ENCODE data around the gene RBBP4.
"Not testable (repeated sequence)": the region's sequence is repeated elsewhere in the genome, so short reads cannot be mapped to it uniquely, and the experiment has no call there.

Gene RBBP4

DNA sequence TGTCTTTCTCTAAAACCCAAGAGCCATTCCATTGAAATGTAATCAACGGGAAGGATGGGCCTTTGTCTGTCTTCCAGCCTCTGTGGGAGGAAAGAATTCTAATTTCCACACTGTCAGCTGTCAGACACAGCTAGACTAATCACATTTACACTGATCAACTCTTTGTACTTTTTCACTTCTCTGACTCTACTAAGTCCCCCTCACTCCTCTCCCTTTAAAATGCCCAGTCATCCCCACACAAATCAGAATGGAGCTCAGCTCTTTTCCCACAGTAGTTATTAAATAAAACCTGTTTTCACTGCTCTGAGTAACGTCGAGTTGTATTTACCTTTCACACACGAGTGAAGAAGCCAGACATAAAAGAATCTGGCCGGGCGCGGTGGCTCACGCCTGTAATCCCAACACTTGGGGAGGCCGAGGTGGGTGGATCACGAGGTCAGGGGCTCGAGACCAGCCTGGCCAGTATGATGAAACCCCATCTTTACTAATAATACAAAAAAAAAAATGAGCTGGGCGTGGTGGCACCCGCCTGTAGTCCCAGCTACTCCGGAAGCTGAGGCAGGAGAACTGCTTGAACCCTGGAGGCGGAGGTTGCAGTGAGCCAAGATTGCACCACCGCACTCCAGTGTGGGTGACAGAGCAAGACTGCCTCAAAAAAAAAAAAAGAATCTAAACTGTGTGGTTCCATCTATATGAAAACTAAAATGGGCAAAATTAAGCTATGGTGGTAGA is 13.9 kb upstream of the RBBP4 start:
- in situ Hi-C loops (cut with MboI; ENCODE audit: low sequenced_read_pairs), result no loop called here

GRCh38 chr1:32639489-32640075 is 11.4 kb upstream of the RBBP4 start:
- in situ Hi-C loops (cut with MboI; ENCODE audit: low sequenced_read_pairs), result no loop called here

DNA sequence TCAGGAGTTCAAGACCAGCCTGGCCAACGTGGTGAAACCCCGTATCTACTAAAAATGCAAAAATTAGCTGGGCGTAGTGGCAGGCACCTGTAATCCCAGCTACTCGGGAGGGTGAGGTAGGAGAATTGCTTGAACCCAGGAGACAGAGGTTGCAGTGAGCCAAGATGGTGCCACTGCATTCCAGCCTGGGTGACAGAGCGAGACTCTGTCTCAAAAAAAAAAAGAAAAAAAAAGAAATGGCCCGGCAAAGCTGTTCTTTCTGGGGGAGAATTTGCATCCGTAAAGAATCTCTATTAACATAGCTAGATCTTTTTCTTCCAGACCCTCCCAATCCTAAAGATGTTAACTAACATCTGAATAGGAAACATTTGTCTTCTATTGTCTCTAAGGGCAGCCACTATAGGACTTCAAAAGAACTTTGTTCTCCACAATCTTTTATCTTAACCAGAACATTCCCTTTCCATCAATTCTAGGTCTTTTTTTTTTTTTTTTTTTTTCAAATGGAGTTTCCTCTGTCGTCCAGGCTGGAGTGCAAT is 8.6 kb upstream of the RBBP4 start:
- in situ Hi-C loops (cut with MboI; ENCODE audit: low sequenced_read_pairs), result not testable (repeated sequence)

GRCh38 chr1:32644426-32644825 is 6.6 kb upstream of the RBBP4 start:
- in situ Hi-C loops (cut with MboI; ENCODE audit: low sequenced_read_pairs), result no loop called here

GRCh38 chr1:32647308-32648134 is 3.5 kb upstream of the RBBP4 start:
- in situ Hi-C loops (cut with MboI; ENCODE audit: low sequenced_read_pairs), result no loop called here

- in situ Hi-C loops (cut with MboI; ENCODE audit: low sequenced_read_pairs), result no loop called here
Measured at GRCh38 chr1:32650248-32650751, 708 bp upstream of the RBBP4 start, which contains the start of gene ZBTB8OS. Gene ZBTB8OS (minus strand): TSS chr1:32650550. CDS start chr1:32650529, 21 bp downstream.

DNA sequence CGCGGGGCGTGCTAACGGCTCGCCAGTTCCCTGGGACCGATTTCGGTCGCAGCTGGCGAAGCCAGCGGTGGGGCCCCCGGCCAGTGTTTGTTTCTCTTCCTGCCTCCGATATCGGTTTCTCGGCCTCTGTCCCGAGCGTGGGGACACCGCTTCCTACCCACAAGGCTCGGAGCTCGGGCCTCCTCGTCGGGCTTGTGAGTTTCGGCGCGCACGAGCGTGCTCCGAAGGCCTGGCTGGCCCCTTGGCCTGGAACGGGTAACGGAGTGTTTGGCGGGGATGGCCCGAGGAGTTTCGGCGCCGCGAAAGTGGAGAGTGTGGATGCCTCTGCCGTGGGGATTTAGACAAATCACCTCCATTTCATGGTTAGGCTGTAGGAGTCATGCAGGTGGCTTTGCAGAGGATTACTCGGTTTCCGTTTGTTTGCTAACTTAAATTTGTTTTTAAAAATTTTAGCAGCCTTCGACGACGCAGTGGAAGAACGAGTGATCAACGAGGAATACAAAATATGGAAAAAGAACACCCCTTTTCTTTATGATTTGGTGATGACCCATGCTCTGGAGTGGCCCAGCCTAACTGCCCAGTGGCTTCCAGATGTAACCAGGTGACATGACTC is 559 bp downstream of the RBBP4 start:
- in situ Hi-C loops (cut with MboI; ENCODE audit: low sequenced_read_pairs), result no loop called here

DNA sequence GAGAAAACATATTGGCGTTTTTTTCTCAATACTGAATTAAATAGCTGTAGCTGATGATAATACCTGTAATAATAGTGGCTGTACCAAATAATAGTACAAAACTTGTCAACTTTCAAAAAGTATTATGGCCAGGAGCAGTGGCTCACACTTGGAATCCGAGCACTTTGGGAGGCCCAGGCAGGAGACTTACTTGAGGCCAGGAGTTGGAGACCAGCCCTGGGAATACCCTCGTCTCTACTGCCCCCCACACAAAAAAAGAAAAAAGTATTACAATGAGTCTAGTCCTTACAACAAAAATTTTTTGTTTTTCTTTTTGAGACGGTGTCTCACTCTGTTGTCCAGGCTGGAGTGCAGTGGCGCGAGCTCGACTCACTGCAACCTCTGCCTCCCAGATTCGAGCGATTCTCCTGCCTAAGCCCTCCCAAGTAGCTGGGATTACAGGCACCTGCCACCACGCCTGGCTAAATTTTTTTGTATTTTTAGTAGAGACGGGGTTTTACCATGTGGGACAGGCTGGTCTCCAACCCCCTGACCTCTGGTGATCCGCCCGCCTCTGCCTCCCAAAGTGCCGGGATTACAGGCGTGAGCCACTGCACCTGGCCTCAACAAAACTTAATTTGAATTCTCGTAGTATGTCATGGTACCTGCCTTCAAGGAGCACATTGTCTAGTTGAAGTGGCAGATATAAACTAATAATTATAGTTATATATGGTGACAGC is 1.4 kb downstream of the RBBP4 start:
- in situ Hi-C loops (cut with MboI; ENCODE audit: low sequenced_read_pairs), result no loop called here

DNA sequence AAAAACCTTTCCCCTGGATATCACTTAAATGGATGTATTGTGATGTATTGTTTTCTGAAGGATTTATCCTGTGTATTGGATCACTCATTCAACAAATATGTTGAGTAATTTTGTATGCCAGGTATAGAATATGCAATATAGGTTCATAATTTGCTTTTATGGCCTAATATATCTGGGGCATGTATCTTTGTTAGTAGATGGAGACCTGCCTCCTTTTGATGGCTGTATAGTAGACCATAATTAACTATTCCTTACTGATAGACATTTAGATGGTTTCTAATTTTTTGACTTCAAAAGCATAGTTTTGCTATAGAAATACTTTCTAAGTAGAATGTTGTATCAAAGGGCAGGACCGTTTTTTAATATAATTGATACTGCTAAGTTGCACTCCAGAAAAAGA is 8.6 kb downstream of the RBBP4 start:
- in situ Hi-C loops (cut with MboI; ENCODE audit: low sequenced_read_pairs), result no loop called here

- in situ Hi-C loops (cut with MboI; ENCODE audit: low sequenced_read_pairs), result no loop called here
Measured at GRCh38 chr1:32665915-32666314, 14.9 kb downstream of the RBBP4 start.

GRCh38 chr1:32666901-32667566 is 16.0 kb downstream of the RBBP4 start:
- in situ Hi-C loops (cut with MboI; ENCODE audit: low sequenced_read_pairs), result no loop called here

GRCh38 chr1:32668716-32669115 is 17.7 kb downstream of the RBBP4 start:
- in situ Hi-C loops (cut with MboI; ENCODE audit: low sequenced_read_pairs), result not testable (repeated sequence)

- in situ Hi-C loops (cut with MboI; ENCODE audit: low sequenced_read_pairs), result no loop called here
Measured at GRCh38 chr1:32676945-32677344, 25.9 kb downstream of the RBBP4 start.

DNA sequence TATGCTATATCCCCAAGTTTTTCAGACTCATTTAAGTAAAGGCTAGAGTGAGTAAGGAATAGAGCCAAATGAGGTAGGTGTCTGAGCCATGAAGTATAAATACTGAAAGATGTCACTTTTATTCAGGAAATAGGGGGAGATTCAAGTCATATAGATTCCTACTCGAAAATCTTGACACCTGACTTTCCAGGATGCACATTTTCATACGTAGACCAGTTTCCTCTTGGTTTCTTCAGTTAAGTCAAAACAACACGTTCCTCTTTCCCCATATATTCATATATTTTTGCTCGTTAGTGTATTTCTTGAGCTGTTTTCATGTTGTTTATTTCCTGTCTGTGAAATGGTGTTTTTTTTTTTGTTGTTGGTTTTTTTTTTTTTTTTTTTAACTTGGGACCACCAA is 29.0 kb downstream of the RBBP4 start:
- in situ Hi-C loops (cut with MboI; ENCODE audit: low sequenced_read_pairs), result not testable (repeated sequence)

GRCh38 chr1:32680642-32681041 is 29.6 kb downstream of the RBBP4 start:
- in situ Hi-C loops (cut with MboI; ENCODE audit: low sequenced_read_pairs), result no loop called here

DNA sequence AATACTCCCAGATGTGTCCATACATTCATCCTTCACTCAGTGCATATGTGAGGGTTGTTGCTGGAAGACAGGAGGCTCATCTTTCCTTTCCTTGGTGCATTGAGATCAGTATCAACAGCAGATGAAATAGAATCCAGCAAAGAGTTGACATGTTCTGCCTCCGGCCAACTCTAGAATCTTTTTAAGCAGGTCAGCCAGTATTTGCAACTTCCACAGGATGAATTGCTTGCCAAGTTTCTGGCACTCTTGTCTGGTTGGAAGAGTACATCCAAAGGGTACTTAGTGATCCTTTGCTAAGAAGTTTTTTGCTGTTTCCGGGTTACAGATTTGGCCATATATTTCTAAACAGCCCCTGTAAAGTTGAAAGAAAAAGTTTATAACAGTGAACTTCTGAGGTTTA is 30.5 kb downstream of the RBBP4 start:
- in situ Hi-C loops (cut with MboI; ENCODE audit: low sequenced_read_pairs), result no loop called here

GRCh38 chr1:32681999-32682398 is 31.0 kb downstream of the RBBP4 start:
- in situ Hi-C loops (cut with MboI; ENCODE audit: low sequenced_read_pairs), result no loop called here

DNA sequence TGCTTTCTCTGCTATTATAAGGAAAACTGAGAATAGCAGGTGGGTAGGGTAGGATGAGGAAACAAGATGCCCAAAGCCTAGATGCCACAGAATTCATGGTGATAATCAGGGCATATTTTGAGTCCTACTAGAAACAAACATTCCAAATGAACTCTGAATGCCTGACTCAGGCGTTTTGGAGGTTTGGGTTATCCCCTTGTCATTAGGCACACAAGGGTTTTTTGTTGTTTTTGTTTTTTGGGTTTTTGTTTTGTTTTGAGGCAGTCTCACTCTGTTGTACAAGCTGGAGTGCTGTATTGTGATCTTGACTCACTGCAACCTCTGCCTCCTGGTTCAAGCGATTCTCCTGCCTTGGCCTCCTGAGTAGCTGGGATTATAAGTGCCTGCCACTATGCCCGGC is 32.4 kb downstream of the RBBP4 start:
- in situ Hi-C loops (cut with MboI; ENCODE audit: low sequenced_read_pairs), result no loop called here

DNA sequence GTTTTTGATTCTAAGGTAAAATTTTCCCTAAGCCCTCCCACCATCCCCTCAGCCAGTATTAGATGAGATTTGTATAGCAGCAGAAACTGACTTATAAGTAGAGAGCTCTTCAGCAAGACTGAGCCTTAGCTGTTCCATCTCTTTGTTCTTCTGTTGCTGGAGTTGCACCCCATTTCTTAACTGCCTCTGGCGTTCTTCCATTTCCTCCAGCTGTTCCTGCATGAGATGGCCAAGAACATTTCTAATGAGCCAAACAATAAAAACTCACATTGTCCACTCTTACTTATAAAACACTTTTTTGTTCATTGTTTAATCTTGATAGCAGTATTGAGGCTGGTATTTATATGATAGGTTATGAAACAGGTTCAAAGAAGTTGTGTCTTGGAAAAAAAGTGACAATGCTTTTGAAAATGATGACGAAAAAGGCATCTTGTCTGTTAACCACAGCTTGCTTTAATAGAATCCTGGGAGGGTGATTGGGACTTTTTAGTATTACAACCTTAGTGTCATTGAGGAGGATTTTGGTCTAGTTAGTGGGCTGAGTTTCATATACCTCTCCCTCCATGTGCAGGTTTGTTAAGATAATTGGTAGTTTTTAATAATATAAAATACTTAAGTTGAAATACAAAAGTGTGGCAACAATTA is 33.3 kb downstream of the RBBP4 start:
- in situ Hi-C loops (cut with MboI; ENCODE audit: low sequenced_read_pairs), result no loop called here
